Measurements from ENCODE around the gene MROH8.

DNA sequence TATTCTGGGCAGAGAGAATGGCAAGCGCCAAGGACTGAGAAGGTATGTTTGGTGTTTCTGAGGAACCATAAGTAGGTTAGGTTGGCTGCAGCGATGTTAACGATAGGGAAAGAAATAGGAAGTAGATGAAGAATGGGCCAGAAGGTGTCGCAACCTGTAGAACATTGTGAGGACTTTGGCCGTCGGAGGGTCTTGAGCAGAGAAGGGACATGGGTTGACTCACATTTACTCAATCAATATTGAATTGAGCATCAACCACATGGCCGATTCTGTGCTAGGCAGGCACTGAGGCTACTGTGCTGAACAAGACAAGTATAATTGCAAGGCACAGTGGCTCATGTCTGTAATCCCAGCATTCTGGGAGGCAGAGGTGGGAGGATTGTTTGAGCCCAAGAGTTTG lies 27.1 kb downstream of the MROH8 start:
- TF ChIP-seq POLR2A (IDR thresholded peaks at IDR 0.05; ENCODE audit: low read depth, low read length) = no peak
- TF ChIP-seq TAF1 (IDR thresholded peaks at IDR 0.05; ENCODE audit: low read depth, low read length) = no peak

All from GM12891 (cell line).